ENCODE data around the gene ZNF48. TPM values are rescaled to one million over a fixed set of nuclear protein-coding genes. Genes with fewer than 3 reads are reported as not detected.

Gene ZNF48
- total RNA-seq, 4 donors from 2014 or later, result 2.8 to 5.9 (median 4.5) TPM

DNA sequence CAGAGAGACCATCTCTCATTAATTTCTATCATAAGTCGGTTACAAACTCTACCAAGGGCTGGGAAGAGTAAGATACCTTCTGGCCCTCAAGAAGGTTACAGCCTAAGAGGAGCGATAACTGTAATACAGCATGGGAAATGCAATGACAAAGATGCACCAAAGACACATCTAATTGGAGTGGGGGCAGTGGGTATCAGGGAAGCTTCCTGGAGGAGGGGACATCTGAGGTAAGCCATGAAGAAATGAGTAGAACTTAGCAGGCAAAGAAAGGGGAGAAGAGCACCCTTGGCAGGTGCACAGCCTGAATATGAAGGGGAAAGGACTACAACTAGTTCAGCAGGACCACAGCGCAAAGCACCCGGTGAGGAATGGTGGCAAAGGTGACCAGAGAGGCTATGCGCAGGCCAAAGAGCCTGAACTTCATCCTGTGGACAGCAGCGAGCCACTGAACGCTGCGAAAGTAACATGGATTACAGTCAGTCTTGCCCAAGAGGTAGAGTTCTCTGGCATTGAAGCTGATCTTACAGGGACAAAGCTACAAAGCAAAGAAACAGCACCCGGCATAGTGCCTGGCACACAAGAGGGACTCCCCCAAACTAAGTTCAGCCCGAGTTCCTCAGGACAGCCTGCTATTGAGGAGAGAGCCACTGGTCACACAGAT lies 27.7 kb upstream of the ZNF48 start:
- Histone ChIP-seq H3K4me1 (peaks cover 19 to 60% (median 34%) of the 10 kb centered on the region in 3 donors), H3K27me3 (no peaks in the 10 kb centered on the region), H3K9me3 (no peaks in the 10 kb centered on the region), H3K27ac (peak overlapping the region in 3 of 4 donors; percentile 80 to 98 (median 95)), H3K4me3 (peak overlapping the region; percentile 64 to 94 (median 74)), H3K36me3 (peaks cover 0 to 44% (median 9%) of the 10 kb centered on the region in 3 donors)
- 66 to 69% methylated on average over 10 of the region's 10 CpGs for WGBS, 2 donors
- intact Hi-C loops (cut with DNase I), result no loop called here
- no peak for DNase-seq
- no peak for TF ChIP-seq CTCF (IDR thresholded peaks at IDR 0.05)

- Histone ChIP-seq H3K36me3 (peaks cover 0 to 36% (median 6%) of the 10 kb centered on the region in 3 donors), H3K27ac (peak overlapping the region; percentile 80 to 98 (median 96)), H3K27me3 (no peaks in the 10 kb centered on the region), H3K4me1 (peaks cover 19 to 60% (median 34%) of the 10 kb centered on the region in 3 donors), H3K4me3 (peak overlapping the region; percentile 64 to 94 (median 74)), H3K9me3 (no peaks in the 10 kb centered on the region)
- intact Hi-C loops (cut with DNase I), result no loop called here
- peak in 1 of 4 donors; percentile 11 for TF ChIP-seq POLR2A (IDR thresholded peaks at IDR 0.05)
- TF ChIP-seq CTCF (IDR thresholded peaks at IDR 0.05), result no peak
- WGBS, 2 donors, result 0 to 4% methylated on average over 6 to 7 of the region's 8 CpGs
- DNase-seq, result no peak
These were observed 27.0 kb upstream of the ZNF48 start for GRCh38 chr16:30368122-30368791.

GRCh38 chr16:30368792-30369090 lies 26.5 kb upstream of the ZNF48 start:
- peak overlapping the region; percentile 80 to 98 (median 96) for H3K27ac ChIP-seq
- H3K27me3 ChIP-seq, result no peaks in the 10 kb centered on the region
- TF ChIP-seq CTCF (IDR thresholded peaks at IDR 0.05) (no peak), POLR2A (IDR thresholded peaks at IDR 0.05) (no peak)
- H3K9me3 ChIP-seq, result no peaks in the 10 kb centered on the region
- peaks cover 0 to 31% (median 6%) of the 10 kb centered on the region in 3 donors for H3K36me3 ChIP-seq
- intact Hi-C loops (cut with DNase I), result no loop called here
- peak overlapping the region; percentile 64 to 94 (median 74) for H3K4me3 ChIP-seq
- H3K4me1 ChIP-seq, result peaks cover 19 to 60% (median 34%) of the 10 kb centered on the region in 3 donors
- no peak for DNase-seq
- WGBS, 2 donors, result 0% methylated on average over 1 of the region's 4 CpGs; no CpG with 5 or more reads in 1 of the 2 donors

DNA sequence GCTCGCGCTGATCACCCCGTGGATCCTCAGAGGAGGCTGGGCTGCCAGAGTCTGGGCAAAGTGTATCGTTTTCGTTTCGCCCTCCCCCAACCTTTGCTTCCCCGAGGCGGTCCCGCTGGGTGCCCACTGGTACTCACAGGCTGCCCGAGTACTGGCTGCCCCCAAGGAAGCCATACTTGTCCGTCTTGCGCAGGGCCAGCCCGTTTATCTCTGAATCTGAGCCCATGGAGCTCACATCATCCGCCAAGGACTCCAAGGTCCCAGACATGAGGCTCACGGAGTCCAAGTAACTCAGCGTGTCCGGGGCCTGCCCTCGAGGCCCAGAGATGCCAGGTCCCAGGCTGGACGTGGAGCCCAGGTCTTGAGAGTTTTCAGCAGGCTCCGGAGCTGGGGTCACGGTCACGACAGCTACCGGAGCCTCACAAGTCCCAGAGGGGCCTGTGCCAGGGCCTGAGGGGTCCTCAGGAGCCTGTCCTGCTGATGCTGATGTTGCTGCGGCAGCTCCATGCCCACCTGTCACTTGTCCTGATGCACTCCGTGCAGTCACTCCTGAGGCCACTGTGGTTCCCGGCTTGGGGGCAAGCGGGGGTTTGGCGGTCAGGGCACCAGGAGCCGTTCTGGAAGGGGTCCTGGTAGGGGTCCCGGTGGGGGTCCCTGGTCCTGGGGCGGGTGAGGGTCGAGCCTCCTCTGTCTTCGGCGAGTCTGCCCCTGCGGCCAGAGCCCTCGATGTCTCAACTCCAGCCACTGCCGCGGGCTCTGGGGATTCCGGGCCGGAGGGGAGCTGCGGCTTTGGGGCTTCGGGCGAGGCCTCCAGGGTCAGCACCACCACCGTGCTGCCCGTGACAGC lies 25.9 kb upstream of the ZNF48 start:
- DNase-seq, result no peak
- H3K9me3 ChIP-seq, result no peaks in the 10 kb centered on the region
- peak overlapping the region; percentile 64 to 94 (median 74) for H3K4me3 ChIP-seq
- H3K27me3 ChIP-seq, result no peaks in the 10 kb centered on the region
- peak overlapping the region; percentile 80 to 98 (median 96) for H3K27ac ChIP-seq
- WGBS, 2 donors, result 0% methylated on average over 4 to 13 of the region's 45 CpGs
- intact Hi-C loops (cut with DNase I), result no loop called here
- TF ChIP-seq CTCF (IDR thresholded peaks at IDR 0.05) (no peak), POLR2A (IDR thresholded peaks at IDR 0.05) (no peak)
- peaks cover 0 to 26% (median 6%) of the 10 kb centered on the region in 3 donors for H3K36me3 ChIP-seq
- H3K4me1 ChIP-seq, result peaks cover 19 to 60% (median 34%) of the 10 kb centered on the region in 3 donors

Measured in esophagus squamous epithelium (tissue), 5 donors.